Stimulated activated CD4-positive, alpha-beta T cell treated with anti-CD3 and anti-CD28 coated beads, Interleukin-15, amount 100 ng/mL, for 48 hours (primary cell): ENCODE results near the gene SRRM3.
"Not testable (repeated sequence)": the region's sequence is repeated elsewhere in the genome, so short reads cannot be mapped to it uniquely, and the experiment has no call there.

ENCODE experiments used
- DNase-seq, 2 donors: peaks; one replicate each; pipeline ENCODE4 v3.0.0-alpha.2; 2020; ENCODE audit warnings: low read depth in 2 of 2

Gene SRRM3

GRCh38 chr7:76261931-76262330, 60.2 kb downstream of the SRRM3 start:
- DNase-seq = no peak

GRCh38 chr7:76262683-76263402, 61.1 kb downstream of the SRRM3 start:
- DNase-seq = peak in 1 of 2 donors; percentile 30

GRCh38 chr7:76265299-76265698, 63.6 kb downstream of the SRRM3 start:
- no peak for DNase-seq

- no peak for DNase-seq
Observed at GRCh38 chr7:76267107-76267893, 65.6 kb downstream of the SRRM3 start.

- DNase-seq = no peak
Observed at GRCh38 chr7:76267894-76268183, 66.1 kb downstream of the SRRM3 start.

- DNase-seq = no peak
Observed at GRCh38 chr7:76268376-76268775, 66.7 kb downstream of the SRRM3 start.

GRCh38 chr7:76269895-76270294, 68.2 kb downstream of the SRRM3 start:
- DNase-seq = no peak

- DNase-seq = not testable (repeated sequence)
Observed at GRCh38 chr7:76271384-76271783, 69.7 kb downstream of the SRRM3 start.

GRCh38 chr7:76272142-76272541, 70.4 kb downstream of the SRRM3 start:
- no peak for DNase-seq

- DNase-seq = no peak
Observed at GRCh38 chr7:76272851-76273497, 71.3 kb downstream of the SRRM3 start.

GRCh38 chr7:76273503-76273902, 71.8 kb downstream of the SRRM3 start:
- DNase-seq = no peak

- DNase-seq = no peak
Observed at GRCh38 chr7:76278540-76278939, 76.8 kb downstream of the SRRM3 start.

GRCh38 chr7:76280408-76280807, 78.7 kb downstream of the SRRM3 start:
- no peak for DNase-seq

GRCh38 chr7:76281006-76281705, 79.5 kb downstream of the SRRM3 start:
- no peak for DNase-seq

- DNase-seq = no peak
Observed at GRCh38 chr7:76281706-76282343, 80.1 kb downstream of the SRRM3 start.

GRCh38 chr7:76282344-76283253, 80.9 kb downstream of the SRRM3 start:
- DNase-seq = no peak

- no peak for DNase-seq
Observed at GRCh38 chr7:76283254-76284159, 81.8 kb downstream of the SRRM3 start.

- DNase-seq = no peak
Observed at GRCh38 chr7:76285604-76286374, 84.1 kb downstream of the SRRM3 start.

GRCh38 chr7:76286842-76287403, 85.2 kb downstream of the SRRM3 start:
- no peak for DNase-seq
